Measurements from ENCODE around the gene PIKFYVE. TPM values are rescaled to one million over a fixed set of nuclear protein-coding genes. Genes with fewer than 3 reads are reported as not detected.
"Not testable (repeated sequence)": the region's sequence is repeated elsewhere in the genome, so short reads cannot be mapped to it uniquely, and the experiment has no call there.

Gene PIKFYVE
- total RNA-seq, 1 donor from 2014 or later: 51.6 TPM

GRCh38 chr2:208371634-208371935, 105.5 kb downstream of the PIKFYVE start:
- Mint-ChIP-seq H3K27me3 (ENCODE audit: insufficient read depth, low read depth) (peaks cover 3% of the 10 kb centered on the region), H3K27ac (no peak overlapping the region), H3K4me1 (peaks cover 16% of the 10 kb centered on the region), H3K36me3 (no peaks in the 10 kb centered on the region), H3K9me3 (peaks cover 5% of the 10 kb centered on the region), H3K4me3 (no peak overlapping the region)
- no peak for TF ChIP-seq CTCF (IDR thresholded peaks at IDR 0.05)
- no peak for TF ChIP-seq EZH2phosphoT487 (IDR thresholded peaks at IDR 0.05)
- no peak overlapping the region for H3K27ac ChIP-seq
- H3K36me3 ChIP-seq: no peaks in the 10 kb centered on the region
- DNase-seq (ENCODE audit: low spot score): no peak
- no peak overlapping the region for H3K9ac ChIP-seq
- H3K9me3 ChIP-seq (ENCODE audit: low read depth): no peaks in the 10 kb centered on the region
- H3K79me2 ChIP-seq (ENCODE audit: low read depth): no peaks in the 10 kb centered on the region
- H3K4me3 ChIP-seq: no peak overlapping the region
- no peaks in the 10 kb centered on the region for H3K27me3 ChIP-seq
- H3K4me1 ChIP-seq: peaks cover 13% of the 10 kb centered on the region
- H2AFZ ChIP-seq (replicated peaks): no peak overlapping the region
- no peak overlapping the region for H3K4me2 ChIP-seq
- H4K20me1 ChIP-seq (ENCODE audit: low read depth): no peaks in the 10 kb centered on the region
- H3F3A ChIP-seq (ENCODE audit: low read depth): peaks cover 12% of the 10 kb centered on the region

GRCh38 chr2:208373460-208374089, 107.5 kb downstream of the PIKFYVE start:
- Mint-ChIP-seq H3K4me1 (peaks cover 16% of the 10 kb centered on the region), H3K36me3 (no peaks in the 10 kb centered on the region), H3K9me3 (peaks cover 13% of the 10 kb centered on the region), H3K27me3 (ENCODE audit: insufficient read depth, low read depth) (peaks cover 6% of the 10 kb centered on the region), H3K4me3 (no peak overlapping the region), H3K27ac (no peak overlapping the region)
- H4K20me1 ChIP-seq (ENCODE audit: low read depth): no peaks in the 10 kb centered on the region
- no peak overlapping the region for H2AFZ ChIP-seq (replicated peaks)
- peaks cover 13% of the 10 kb centered on the region for H3F3A ChIP-seq (ENCODE audit: low read depth)
- no peaks in the 10 kb centered on the region for H3K9me3 ChIP-seq (ENCODE audit: low read depth)
- no peaks in the 10 kb centered on the region for H3K36me3 ChIP-seq
- H3K4me1 ChIP-seq: peaks cover 13% of the 10 kb centered on the region
- no peak overlapping the region for H3K27ac ChIP-seq
- H3K4me2 ChIP-seq: no peak overlapping the region
- TF ChIP-seq EZH2 (IDR thresholded peaks at IDR 0.05): no peak
- peak; percentile 91 for TF ChIP-seq CTCF (IDR thresholded peaks at IDR 0.05)
- H3K9ac ChIP-seq: no peak overlapping the region
- peak; percentile 70 for DNase-seq (ENCODE audit: low spot score)
- H3K79me2 ChIP-seq (ENCODE audit: low read depth): no peaks in the 10 kb centered on the region
- no peak overlapping the region for H3K4me3 ChIP-seq
- H3K27me3 ChIP-seq: no peaks in the 10 kb centered on the region

GRCh38 chr2:208375491-208376068, 109.5 kb downstream of the PIKFYVE start:
- DNase-seq (ENCODE audit: low spot score): peak; percentile 4
- Mint-ChIP-seq H3K27me3 (ENCODE audit: insufficient read depth, low read depth) (peaks cover 6% of the 10 kb centered on the region), H3K4me1 (peaks cover 15% of the 10 kb centered on the region), H3K9me3 (peaks cover 19% of the 10 kb centered on the region), H3K36me3 (no peaks in the 10 kb centered on the region), H3K27ac (peak overlapping the region; percentile 88), H3K4me3 (no peak overlapping the region)
- H2AFZ ChIP-seq (replicated peaks): peak overlapping the region; percentile 9
- H3K36me3 ChIP-seq: no peaks in the 10 kb centered on the region
- TF ChIP-seq EZH2phosphoT487 (IDR thresholded peaks at IDR 0.05) (no peak), EZH2 (IDR thresholded peaks at IDR 0.05) (no peak), CTCF (IDR thresholded peaks at IDR 0.05) (no peak)
- H4K20me1 ChIP-seq (ENCODE audit: low read depth): no peaks in the 10 kb centered on the region
- no peak overlapping the region for H3K4me3 ChIP-seq
- no peak overlapping the region for H3K9ac ChIP-seq
- peak overlapping the region; percentile 32 for H3K4me2 ChIP-seq
- H3F3A ChIP-seq (ENCODE audit: low read depth): peaks cover 13% of the 10 kb centered on the region
- H3K27ac ChIP-seq: peak overlapping the region; percentile 43
- H3K27me3 ChIP-seq: no peaks in the 10 kb centered on the region
- H3K4me1 ChIP-seq: peaks cover 13% of the 10 kb centered on the region
- no peaks in the 10 kb centered on the region for H3K79me2 ChIP-seq (ENCODE audit: low read depth)
- no peaks in the 10 kb centered on the region for H3K9me3 ChIP-seq (ENCODE audit: low read depth)

GRCh38 chr2:208377344-208377860, 111.3 kb downstream of the PIKFYVE start:
- H3K9me3 ChIP-seq (ENCODE audit: low read depth); H4K20me1 ChIP-seq (ENCODE audit: low read depth); H2AFZ ChIP-seq (replicated peaks); H3K4me2 ChIP-seq; H3K9ac ChIP-seq; H3K27ac ChIP-seq; H3K4me3 Mint-ChIP-seq; H3K36me3 ChIP-seq; H3K4me3 ChIP-seq; H3K36me3 Mint-ChIP-seq; H3K27me3 ChIP-seq; DNase-seq (ENCODE audit: low spot score); H3K27ac Mint-ChIP-seq; H3K79me2 ChIP-seq (ENCODE audit: low read depth); H3K27me3 Mint-ChIP-seq (ENCODE audit: insufficient read depth, low read depth): not testable (repeated sequence)
- Mint-ChIP-seq H3K4me1 (peaks cover 11% of the 10 kb centered on the region), H3K9me3 (peaks cover 16% of the 10 kb centered on the region)
- Histone ChIP-seq H3K4me1 (peaks cover 13% of the 10 kb centered on the region), H3F3A (ENCODE audit: low read depth) (peaks cover 13% of the 10 kb centered on the region)
